Central memory CD4-positive, alpha-beta T cell (primary cell): ENCODE measurements around the gene ZNF860.
"Not testable (repeated sequence)": the region's sequence is repeated elsewhere in the genome, so short reads cannot be mapped to it uniquely, and the experiment has no call there.

Source experiments
- DNase-seq: peaks from one replicate; pipeline ENCODE4 v3.0.0; 2022

ZNF860 gene

GRCh38 chr3:32000877-32001276 is 19.3 kb downstream of the ZNF860 start:
- DNase-seq = no peak

GRCh38 chr3:32002561-32003368 is 21.2 kb downstream of the ZNF860 start:
- DNase-seq = no peak

- no peak for DNase-seq
These were observed 21.8 kb downstream of the ZNF860 start for GRCh38 chr3:32003380-32003779.

GRCh38 chr3:32004113-32004765 is 22.7 kb downstream of the ZNF860 start:
- no peak for DNase-seq

- DNase-seq = no peak
These were observed 27.6 kb downstream of the ZNF860 start for GRCh38 chr3:32009101-32009500.

- DNase-seq = no peak
These were observed 28.4 kb downstream of the ZNF860 start for GRCh38 chr3:32009957-32010356.

- DNase-seq = not testable (repeated sequence)
These were observed 29.1 kb downstream of the ZNF860 start for GRCh38 chr3:32010699-32011098.

- DNase-seq = not testable (repeated sequence)
These were observed 34.1 kb downstream of the ZNF860 start for GRCh38 chr3:32015638-32016037.

- DNase-seq = no peak
These were observed 35.7 kb downstream of the ZNF860 start for GRCh38 chr3:32017286-32017685.

GRCh38 chr3:32018757-32019564 is 37.4 kb downstream of the ZNF860 start:
- peak; percentile 31 for DNase-seq

GRCh38 chr3:32021155-32021554 is 39.6 kb downstream of the ZNF860 start:
- DNase-seq = no peak

- no peak for DNase-seq
These were observed 40.2 kb downstream of the ZNF860 start for GRCh38 chr3:32021748-32022147.

GRCh38 chr3:32022947-32023346 is 41.4 kb downstream of the ZNF860 start:
- no peak for DNase-seq

- DNase-seq = no peak
These were observed 45.0 kb downstream of the ZNF860 start for GRCh38 chr3:32026593-32026992.

GRCh38 chr3:32037932-32038267 is 56.4 kb downstream of the ZNF860 start:
- no peak for DNase-seq

- DNase-seq = no peak
These were observed 59.8 kb downstream of the ZNF860 start for GRCh38 chr3:32041316-32041715.
